Karpas-422 (cell line): ENCODE data around the gene LAMB1. TPM values are rescaled to one million over a fixed set of nuclear protein-coding genes. Genes with fewer than 3 reads are reported as not detected.

Experiments used
- DNase-seq: peaks from one replicate; pipeline ENCODE4 v3.0.0-alpha.2; 2015
- H2AFZ ChIP-seq: fragments of 200-600 bp; sonication (generic); 2 replicates; pipeline ENCODE4 v1.6.1; 2014; ENCODE audit warnings: antibody characterized with exemption, low read length, mixed read lengths
- H3K27ac ChIP-seq: fragments of 200-600 bp; sonication (generic); 2 replicates; pipeline ENCODE4 v1.5.1; 2014; ENCODE audit warnings: mild to moderate bottlenecking, low read length, moderate library complexity
- H3K27me3 ChIP-seq: fragments of 200-600 bp; sonication (generic); 2 replicates; pipeline ENCODE4 v1.6.1; 2014; ENCODE audit warnings: low read length, mixed read lengths
- H3K36me3 ChIP-seq: fragments of 200-600 bp; sonication (generic); 2 replicates; pipeline ENCODE4 v1.6.1; 2014; ENCODE audit warnings: low read length, mixed read lengths; ENCODE audit not compliant: insufficient read depth
- H3K4me1 ChIP-seq: fragments of 200-600 bp; sonication (generic); 2 replicates; pipeline ENCODE4 v1.6.1; 2014; ENCODE audit warnings: mild to moderate bottlenecking, low read length, mixed read lengths
- H3K4me2 ChIP-seq: fragments of 200-600 bp; sonication (generic); 2 replicates; pipeline ENCODE4 v1.6.1; 2014; ENCODE audit warnings: low read length, low read depth, mild to moderate bottlenecking; ENCODE audit not compliant: poor library complexity, severe bottlenecking
- H3K4me3 ChIP-seq: fragments of 200-600 bp; sonication (generic); 2 replicates; pipeline ENCODE4 v1.5.1; 2014; ENCODE audit warnings: mild to moderate bottlenecking, antibody characterized with exemption, low read length, mixed read lengths
- H3K79me2 ChIP-seq: fragments of 200-600 bp; sonication (generic); 2 replicates; pipeline ENCODE4 v1.6.1; 2014; ENCODE audit warnings: mild to moderate bottlenecking, low read length, mixed read lengths
- H3K9ac ChIP-seq: fragments of 200-600 bp; sonication (generic); 2 replicates; pipeline ENCODE4 v1.6.0; 2014; ENCODE audit warnings: low read length
- H3K9me2 ChIP-seq: fragments of 200-600 bp; sonication (generic), shearing (Covaris generic); replicated peaks from 2 replicates; pipeline ENCODE4 v1.6.0; 2014; ENCODE audit warnings: mild to moderate bottlenecking, low read length, moderate library complexity; ENCODE audit not compliant: insufficient read depth
- H3K9me3 ChIP-seq: fragments of 300-700, 200-600 bp; sonication (generic); 2 replicates; pipeline ENCODE4 v1.6.1; 2014; ENCODE audit warnings: low read length, mixed read lengths
- H4K20me1 ChIP-seq: fragments of 200-600 bp; sonication (generic); 2 replicates; pipeline ENCODE4 v1.6.1; 2014; ENCODE audit warnings: mild to moderate bottlenecking, antibody characterized with exemption, low read length, low read depth; ENCODE audit not compliant: insufficient read depth
- total RNA-seq: library from RNA; depleted of rRNA; stranded (reverse); fragments of >200 nt; shearing (Covaris generic); gene quantifications from 2 replicates; pipeline ENCODE4 v1.2.3, GENCODE V29; 2014; ENCODE audit warnings: low replicate concordance

LAMB1 gene
- total RNA-seq, 1 experiment from 2014 or later, result not detected

DNA sequence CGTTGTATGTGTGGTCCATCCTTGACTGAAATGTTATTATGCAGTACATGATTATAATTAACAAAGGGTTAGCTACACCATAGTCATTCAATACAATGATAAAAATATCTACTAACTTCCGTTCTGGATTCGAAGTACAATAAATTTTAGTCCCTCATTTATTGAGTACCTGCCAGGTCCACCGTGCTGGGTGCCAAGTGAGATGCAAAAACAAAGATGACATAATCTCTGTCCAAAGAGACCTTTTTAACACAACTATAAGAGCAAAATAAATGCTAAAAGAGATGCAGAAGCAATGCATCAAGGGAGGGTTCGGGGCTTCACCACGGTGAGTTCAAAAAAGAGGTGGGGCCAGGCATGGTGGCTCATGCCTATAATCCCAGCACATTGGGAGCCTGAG lies 33.1 kb downstream of the LAMB1 start:
- H3K9me3 ChIP-seq, result no peaks in the 10 kb centered on the region
- H3K9me2 ChIP-seq, result no peaks in the 10 kb centered on the region
- H3K27ac ChIP-seq, result no peak overlapping the region
- DNase-seq, result no peak
- no peaks in the 10 kb centered on the region for H3K4me1 ChIP-seq
- no peak overlapping the region for H3K9ac ChIP-seq
- H3K4me2 ChIP-seq, result no peak overlapping the region
- no peaks in the 10 kb centered on the region for H3K79me2 ChIP-seq
- H3K36me3 ChIP-seq, result no peaks in the 10 kb centered on the region
- H2AFZ ChIP-seq, result no peak overlapping the region
- no peaks in the 10 kb centered on the region for H3K27me3 ChIP-seq
- no peak overlapping the region for H3K4me3 ChIP-seq
- H4K20me1 ChIP-seq, result no peaks in the 10 kb centered on the region

DNA sequence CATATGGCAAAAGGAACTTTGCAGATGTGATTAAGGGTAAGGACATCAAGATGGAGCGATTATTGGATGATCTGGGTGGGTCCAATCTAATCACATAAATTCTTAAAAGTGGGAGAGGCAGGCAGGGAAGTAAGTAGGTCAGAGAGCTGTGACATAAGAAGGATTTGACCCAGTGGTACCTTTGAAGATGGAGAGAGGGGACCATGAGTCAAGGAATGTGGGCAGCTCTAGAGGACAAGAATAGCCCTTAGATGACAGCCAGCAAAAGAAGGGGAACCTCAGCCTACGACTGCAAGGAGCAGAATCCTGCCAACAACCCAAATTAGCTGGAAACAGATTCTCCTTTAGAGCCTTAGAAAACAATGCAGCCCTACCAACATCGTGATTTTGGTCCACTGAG lies 34.5 kb downstream of the LAMB1 start:
- H3K9ac ChIP-seq, result no peak overlapping the region
- no peaks in the 10 kb centered on the region for H3K9me2 ChIP-seq
- no peaks in the 10 kb centered on the region for H3K79me2 ChIP-seq
- no peaks in the 10 kb centered on the region for H3K27me3 ChIP-seq
- no peak overlapping the region for H3K4me3 ChIP-seq
- no peaks in the 10 kb centered on the region for H3K4me1 ChIP-seq
- no peaks in the 10 kb centered on the region for H3K9me3 ChIP-seq
- H4K20me1 ChIP-seq, result no peaks in the 10 kb centered on the region
- H3K36me3 ChIP-seq, result no peaks in the 10 kb centered on the region
- no peak overlapping the region for H3K27ac ChIP-seq
- H2AFZ ChIP-seq, result no peak overlapping the region
- no peak overlapping the region for H3K4me2 ChIP-seq
- no peak for DNase-seq

DNA sequence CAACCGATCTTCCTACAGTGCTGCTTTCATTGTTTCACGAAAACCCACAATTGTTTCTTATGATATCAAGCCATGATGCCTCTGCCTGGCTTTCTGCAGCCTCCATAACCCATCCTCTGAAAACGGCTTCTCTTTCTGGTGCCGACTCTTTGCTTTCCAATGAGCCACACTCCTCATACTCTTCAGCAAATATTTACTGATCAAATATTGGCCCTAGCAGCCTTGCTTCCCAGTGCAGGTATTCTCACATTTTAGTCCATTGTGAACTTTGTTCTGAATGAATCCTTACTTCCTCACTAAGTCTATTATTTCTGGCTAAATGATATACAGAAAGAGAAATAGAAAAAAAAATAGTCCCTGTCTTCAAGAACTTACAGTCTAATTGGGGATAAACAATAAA lies 35.5 kb downstream of the LAMB1 start:
- no peak for DNase-seq
- H3K4me2 ChIP-seq, result no peak overlapping the region
- H3K79me2 ChIP-seq, result no peaks in the 10 kb centered on the region
- no peak overlapping the region for H3K27ac ChIP-seq
- no peak overlapping the region for H2AFZ ChIP-seq
- H3K4me3 ChIP-seq, result no peak overlapping the region
- H3K27me3 ChIP-seq, result no peaks in the 10 kb centered on the region
- H3K9me3 ChIP-seq, result no peaks in the 10 kb centered on the region
- no peaks in the 10 kb centered on the region for H3K4me1 ChIP-seq
- H3K36me3 ChIP-seq, result no peaks in the 10 kb centered on the region
- no peaks in the 10 kb centered on the region for H3K9me2 ChIP-seq
- H4K20me1 ChIP-seq, result no peaks in the 10 kb centered on the region
- no peak overlapping the region for H3K9ac ChIP-seq

DNA sequence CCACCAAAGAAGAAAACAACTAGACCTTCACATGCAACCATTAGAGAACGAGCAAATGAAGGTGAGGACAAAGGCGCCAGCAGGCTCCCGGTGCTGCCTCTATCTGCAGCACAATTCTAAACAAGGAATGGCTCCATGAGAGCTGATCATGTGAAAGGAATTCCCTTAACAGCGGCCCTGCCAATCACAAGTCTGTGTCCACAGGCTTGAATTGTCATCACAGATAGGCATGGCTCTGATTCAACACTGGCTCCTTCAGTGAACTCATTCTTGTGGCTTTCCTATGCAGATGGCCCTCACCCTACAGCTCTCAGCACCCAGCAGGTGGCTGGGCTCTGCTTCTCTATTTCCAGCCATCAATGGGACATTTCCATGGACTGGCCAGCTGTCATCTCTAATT lies 36.2 kb downstream of the LAMB1 start:
- no peaks in the 10 kb centered on the region for H4K20me1 ChIP-seq
- H3K9ac ChIP-seq, result no peak overlapping the region
- no peaks in the 10 kb centered on the region for H3K9me3 ChIP-seq
- H3K4me3 ChIP-seq, result no peak overlapping the region
- DNase-seq, result no peak
- no peaks in the 10 kb centered on the region for H3K27me3 ChIP-seq
- H3K4me2 ChIP-seq, result no peak overlapping the region
- no peaks in the 10 kb centered on the region for H3K36me3 ChIP-seq
- no peaks in the 10 kb centered on the region for H3K4me1 ChIP-seq
- no peak overlapping the region for H3K27ac ChIP-seq
- H2AFZ ChIP-seq, result no peak overlapping the region
- no peaks in the 10 kb centered on the region for H3K79me2 ChIP-seq
- H3K9me2 ChIP-seq, result no peaks in the 10 kb centered on the region

DNA sequence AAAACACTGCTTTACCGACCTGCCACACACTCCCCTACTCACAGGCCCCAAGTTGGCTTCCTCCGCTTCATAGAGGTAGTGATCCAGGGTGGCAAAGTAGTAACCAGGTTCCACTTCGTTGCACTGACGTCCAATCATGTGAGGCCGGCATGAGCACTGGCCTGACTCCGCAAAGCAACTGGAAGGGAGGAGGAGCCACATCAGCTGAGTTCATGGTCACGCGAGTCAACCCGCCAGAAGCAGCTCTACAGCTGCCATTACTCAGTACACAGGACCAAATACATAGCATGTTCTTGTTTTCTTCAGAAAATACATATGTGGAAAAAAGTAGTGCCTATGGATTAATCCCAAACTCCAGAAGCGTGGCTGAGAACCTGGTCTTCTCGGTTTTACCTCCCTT lies 38.5 kb downstream of the LAMB1 start:
- H3K36me3 ChIP-seq, result no peaks in the 10 kb centered on the region
- no peaks in the 10 kb centered on the region for H3K4me1 ChIP-seq
- H4K20me1 ChIP-seq, result no peaks in the 10 kb centered on the region
- no peak overlapping the region for H3K4me3 ChIP-seq
- H3K9me2 ChIP-seq, result no peaks in the 10 kb centered on the region
- no peak overlapping the region for H3K4me2 ChIP-seq
- no peak for DNase-seq
- no peaks in the 10 kb centered on the region for H3K79me2 ChIP-seq
- no peak overlapping the region for H3K27ac ChIP-seq
- no peaks in the 10 kb centered on the region for H3K9me3 ChIP-seq
- H3K27me3 ChIP-seq, result no peaks in the 10 kb centered on the region
- H2AFZ ChIP-seq, result no peak overlapping the region
- H3K9ac ChIP-seq, result no peak overlapping the region

DNA sequence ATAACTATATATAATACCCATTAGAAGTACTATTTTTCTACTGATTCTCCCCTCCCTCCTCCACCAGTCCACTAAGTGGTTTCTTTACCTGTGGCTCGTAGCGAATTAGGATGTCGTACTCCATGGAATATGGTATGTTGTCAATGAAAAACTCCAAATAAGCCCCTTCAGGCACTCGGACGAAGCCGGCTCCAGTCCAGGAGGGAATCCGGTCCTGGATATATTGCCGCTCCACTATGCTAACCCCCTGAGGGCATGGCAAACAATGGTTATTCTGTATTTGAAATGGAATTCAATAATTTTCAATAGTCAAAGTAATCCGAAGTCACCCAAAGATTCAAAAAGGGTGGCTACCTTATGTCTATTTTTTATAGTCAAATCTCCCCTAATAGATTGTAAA lies 40.1 kb downstream of the LAMB1 start:
- no peaks in the 10 kb centered on the region for H3K79me2 ChIP-seq
- H3K27ac ChIP-seq, result no peak overlapping the region

DNA sequence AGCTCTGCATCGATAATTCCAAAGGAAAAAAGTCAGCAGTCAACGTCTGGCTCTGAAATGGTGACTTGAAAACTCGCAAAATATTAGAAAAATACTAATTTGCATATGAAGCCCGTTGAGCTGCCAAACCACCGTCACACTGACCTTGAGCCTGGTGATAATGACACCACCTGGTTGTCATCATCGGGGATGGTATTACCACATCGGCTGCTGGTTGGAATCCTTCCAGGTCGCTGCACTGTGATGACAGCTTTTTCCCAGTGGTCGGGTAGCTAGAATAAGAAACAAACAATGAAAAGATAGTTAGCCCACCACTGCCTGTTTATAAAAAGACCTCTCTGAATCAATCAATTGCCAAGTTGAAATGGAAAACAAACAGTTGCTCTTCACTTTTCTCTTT lies 41.6 kb downstream of the LAMB1 start:
- Histone ChIP-seq H3K9me3 (no peaks in the 10 kb centered on the region), H3K9ac (no peak overlapping the region), H3K4me2 (no peak overlapping the region), H3K27me3 (no peaks in the 10 kb centered on the region), H3K27ac (no peak overlapping the region), H3K4me1 (no peaks in the 10 kb centered on the region), H3K4me3 (no peak overlapping the region), H3K36me3 (no peaks in the 10 kb centered on the region), H4K20me1 (no peaks in the 10 kb centered on the region), H3K79me2 (no peaks in the 10 kb centered on the region), H3K9me2 (no peaks in the 10 kb centered on the region), H2AFZ (no peak overlapping the region)
- no peak for DNase-seq

More for the DNA sequence above, 40.1 kb downstream of the LAMB1 start:
- H4K20me1 ChIP-seq, result no peaks in the 10 kb centered on the region
- H3K9me2 ChIP-seq, result no peaks in the 10 kb centered on the region
- H3K4me2 ChIP-seq, result no peak overlapping the region
- no peak overlapping the region for H2AFZ ChIP-seq
- no peaks in the 10 kb centered on the region for H3K36me3 ChIP-seq
- H3K4me1 ChIP-seq, result no peaks in the 10 kb centered on the region
- H3K4me3 ChIP-seq, result no peak overlapping the region
- H3K9ac ChIP-seq, result no peak overlapping the region
- no peaks in the 10 kb centered on the region for H3K27me3 ChIP-seq
- H3K9me3 ChIP-seq, result no peaks in the 10 kb centered on the region
- no peak for DNase-seq

DNA sequence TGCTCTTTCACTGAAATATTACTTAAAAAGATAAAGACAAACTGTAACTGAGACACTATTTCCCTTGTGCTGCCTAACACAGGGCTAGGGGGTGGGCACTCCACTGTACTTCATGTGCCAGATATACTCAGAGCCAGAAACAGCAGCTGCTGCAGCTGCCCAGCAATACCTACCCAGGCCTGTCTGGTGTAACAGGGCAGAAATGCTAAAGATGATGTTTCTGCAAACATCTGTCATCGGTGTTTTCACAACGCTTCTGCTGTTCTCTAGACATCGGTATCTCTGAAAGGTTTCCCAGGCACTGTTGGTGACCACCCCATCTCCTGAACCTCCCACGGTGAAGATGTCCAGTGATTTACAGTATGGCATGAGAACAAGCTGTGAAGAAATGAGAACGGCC lies 42.7 kb downstream of the LAMB1 start:
- Histone ChIP-seq H3K9ac (no peak overlapping the region), H3K9me2 (no peaks in the 10 kb centered on the region), H4K20me1 (no peaks in the 10 kb centered on the region), H3K4me1 (no peaks in the 10 kb centered on the region), H3K79me2 (no peaks in the 10 kb centered on the region), H3K4me2 (no peak overlapping the region), H3K36me3 (no peaks in the 10 kb centered on the region), H3K9me3 (no peaks in the 10 kb centered on the region), H3K27ac (no peak overlapping the region), H2AFZ (no peak overlapping the region), H3K27me3 (no peaks in the 10 kb centered on the region), H3K4me3 (no peak overlapping the region)
- no peak for DNase-seq

DNA sequence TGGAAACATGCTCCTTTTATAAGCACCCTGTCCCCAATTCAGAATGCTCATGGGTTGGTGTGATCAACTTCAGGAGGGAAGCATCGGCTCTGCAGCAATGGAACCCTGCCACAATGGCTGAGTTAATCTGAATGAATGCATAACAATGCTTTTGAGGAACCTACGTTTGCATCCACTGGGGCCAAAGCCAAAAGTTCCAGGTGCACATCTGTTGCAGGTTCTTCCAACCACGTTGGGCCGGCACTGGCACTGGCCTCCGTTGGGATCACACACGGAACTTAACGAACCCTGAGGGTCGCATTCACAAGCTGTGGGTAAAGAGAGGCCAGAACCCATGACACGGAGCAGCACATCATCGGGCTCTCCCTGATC lies 43.4 kb downstream of the LAMB1 start:
- H3K36me3 ChIP-seq, result no peaks in the 10 kb centered on the region
- H3K4me1 ChIP-seq, result no peaks in the 10 kb centered on the region
- H3K4me2 ChIP-seq, result no peak overlapping the region
- H3K9me3 ChIP-seq, result no peaks in the 10 kb centered on the region
- no peaks in the 10 kb centered on the region for H4K20me1 ChIP-seq
- H2AFZ ChIP-seq, result no peak overlapping the region
- H3K27ac ChIP-seq, result no peak overlapping the region
- H3K9me2 ChIP-seq, result no peaks in the 10 kb centered on the region
- H3K9ac ChIP-seq, result no peak overlapping the region
- no peak for DNase-seq
- no peak overlapping the region for H3K4me3 ChIP-seq
- H3K79me2 ChIP-seq, result no peaks in the 10 kb centered on the region
- no peaks in the 10 kb centered on the region for H3K27me3 ChIP-seq
